HL-60 (cell line): ENCODE data around the gene SRF.
A peak's percentile ranks its signal among the peaks of the same experiment; 100 is the strongest.

ENCODE experiments used
- GABPA ChIP-seq: IDR thresholded peaks from 2 replicates; pipeline ENCODE4 v1.6.1; 2012; ENCODE audit warnings: low read depth
- POLR2AphosphoS5 ChIP-seq: IDR thresholded peaks from 2 replicates; pipeline ENCODE4 v1.6.1; 2012; ENCODE audit warnings: low read depth
- TF ChIP-seq, protein P1 (sequence below): IDR thresholded peaks from one replicate; pipeline ENCODE4 v1.5.1; 2011; ENCODE audit warnings: low read length, control low read depth, inconsistent platforms; ENCODE audit not compliant: insufficient read depth

DNA sequence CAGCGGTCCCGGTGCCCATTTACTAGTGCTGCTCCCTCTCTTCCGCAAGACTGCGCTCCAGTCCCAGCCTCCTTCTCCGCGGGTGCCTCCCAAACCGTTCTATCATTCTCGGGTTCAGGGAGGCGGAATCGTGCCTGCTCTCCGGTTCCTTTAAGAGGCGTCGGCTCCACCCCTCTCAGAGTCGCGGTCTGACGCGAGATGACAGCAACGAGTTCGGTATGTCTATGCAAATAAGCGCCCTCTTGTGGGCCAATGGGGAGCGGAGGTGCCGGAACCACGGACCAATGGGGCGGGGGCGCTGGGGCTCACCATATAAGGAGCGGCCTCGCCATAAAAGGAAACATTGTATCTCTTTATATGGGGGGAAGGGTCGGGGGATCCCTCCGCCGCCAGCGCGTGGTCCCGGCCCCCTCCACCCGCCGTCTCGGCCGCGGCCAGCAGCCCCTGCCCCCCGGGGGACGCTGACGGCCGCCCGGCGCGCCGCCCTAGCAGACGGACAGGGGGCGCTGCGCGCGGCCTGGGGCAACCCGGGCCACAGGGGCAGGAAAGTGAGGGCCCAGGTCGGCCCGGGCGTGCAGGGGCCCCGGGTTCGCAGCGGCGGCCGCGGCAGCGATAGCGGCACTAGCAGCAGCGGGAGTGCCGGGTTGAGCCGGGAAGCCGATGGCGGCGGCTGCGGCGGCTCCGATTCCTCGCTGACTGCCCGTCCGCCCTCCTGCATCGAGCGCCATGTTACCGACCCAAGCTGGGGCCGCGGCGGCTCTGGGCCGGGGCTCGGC is at the start of gene SRF:
- TF ChIP-seq, protein P1, sequence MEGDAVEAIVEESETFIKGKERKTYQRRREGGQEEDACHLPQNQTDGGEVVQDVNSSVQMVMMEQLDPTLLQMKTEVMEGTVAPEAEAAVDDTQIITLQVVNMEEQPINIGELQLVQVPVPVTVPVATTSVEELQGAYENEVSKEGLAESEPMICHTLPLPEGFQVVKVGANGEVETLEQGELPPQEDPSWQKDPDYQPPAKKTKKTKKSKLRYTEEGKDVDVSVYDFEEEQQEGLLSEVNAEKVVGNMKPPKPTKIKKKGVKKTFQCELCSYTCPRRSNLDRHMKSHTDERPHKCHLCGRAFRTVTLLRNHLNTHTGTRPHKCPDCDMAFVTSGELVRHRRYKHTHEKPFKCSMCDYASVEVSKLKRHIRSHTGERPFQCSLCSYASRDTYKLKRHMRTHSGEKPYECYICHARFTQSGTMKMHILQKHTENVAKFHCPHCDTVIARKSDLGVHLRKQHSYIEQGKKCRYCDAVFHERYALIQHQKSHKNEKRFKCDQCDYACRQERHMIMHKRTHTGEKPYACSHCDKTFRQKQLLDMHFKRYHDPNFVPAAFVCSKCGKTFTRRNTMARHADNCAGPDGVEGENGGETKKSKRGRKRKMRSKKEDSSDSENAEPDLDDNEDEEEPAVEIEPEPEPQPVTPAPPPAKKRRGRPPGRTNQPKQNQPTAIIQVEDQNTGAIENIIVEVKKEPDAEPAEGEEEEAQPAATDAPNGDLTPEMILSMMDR = no peak
- TF ChIP-seq POLR2AphosphoS5 (peak; percentile 70), GABPA (no peak)
